ENCODE data around the gene JAZF1. TPM values are rescaled to one million over a fixed set of nuclear protein-coding genes. Genes with fewer than 3 reads are reported as not detected.

The JAZF1 gene
- total RNA-seq, 1 experiment from 2014 or later = 3.4 TPM

- TF ChIP-seq SIN3A (IDR thresholded peaks at IDR 0.05; ENCODE audit: low read depth) = no peak
- no peak for TF ChIP-seq EZH2phosphoT487 (IDR thresholded peaks at IDR 0.05; ENCODE audit: borderline replicate concordance)
- no peak for TF ChIP-seq SRF (IDR thresholded peaks at IDR 0.05; ENCODE audit: low read depth)
- TF ChIP-seq CBX3 (IDR thresholded peaks at IDR 0.05; ENCODE audit: low read depth) = no peak
- TF ChIP-seq SP1 (IDR thresholded peaks at IDR 0.05; ENCODE audit: low read depth) = no peak
- TF ChIP-seq CTCF (IDR thresholded peaks at IDR 0.05 in 2 of 3, conservative IDR thresholded peaks at IDR 0.05 in 1 of 3; ENCODE audit: borderline replicate concordance in 1 of 3, insufficient read depth in 1 of 3, low read depth in 2 of 3, low read length in 2 of 3) = no peak
- no peak for TF ChIP-seq EZH2 (IDR thresholded peaks at IDR 0.05)
- TF ChIP-seq JUND (IDR thresholded peaks at IDR 0.05) = no peak
- Histone ChIP-seq H3K27ac (ENCODE audit: low read depth, low read length) (no peak overlapping the region), H3K27me3 (ENCODE audit: insufficient read depth, low read length) (no peaks in the 10 kb centered on the region), H2AFZ (ENCODE audit: low read depth, low read length, poor library complexity, severe bottlenecking) (no peak overlapping the region), H3K9me2 (ENCODE audit: insufficient read depth) (no peaks in the 10 kb centered on the region), H3K4me1 (ENCODE audit: control insufficient read depth in 1 of 2, insufficient read depth in 2 of 2, low read length in 2 of 2) (peaks cover 6 to 40% of the 10 kb centered on the region in 2 experiments; a peak in 2 of 4 replicates), H3K4me3 (replicated peaks in 1 of 2; ENCODE audit: low read depth in 1 of 2, low read length in 2 of 2) (no peak overlapping the region), H3K9me3 (ENCODE audit: control insufficient read depth in 1 of 2, insufficient read depth in 1 of 2, low read depth in 1 of 2, low read length in 2 of 2) (no peaks in the 10 kb centered on the region), H3K4me2 (ENCODE audit: low read length) (peak overlapping the region; percentile 57), H4K20me1 (ENCODE audit: insufficient read depth) (no peaks in the 10 kb centered on the region), H3K36me3 (ENCODE audit: control insufficient read depth in 1 of 2, insufficient read depth in 2 of 2, low read length in 2 of 2) (no peaks in the 10 kb centered on the region), H3K9ac (ENCODE audit: low read length) (no peak overlapping the region), H3K79me2 (ENCODE audit: insufficient read depth, low read length) (no peaks in the 10 kb centered on the region)
- no TSS peak for BruUV-seq (replicated peaks)
- no peak for DNase-seq (ENCODE audit: low read depth, low spot score)
- ChIA-PET RAD21 (ENCODE audit: low non-redundant PET in 1 of 2, low total read pairs in 2 of 2, uncharacterized antibody in 2 of 2, unreplicated experiment in 2 of 2) (no interaction called here), CTCF (interaction anchor here (5.0 kb wide), 1 partner anchor 722 kb away, joined by 49 read pairs; no protein-coding TSS in a partner anchor), POLR2A (no interaction called here)
- no peak for ATAC-seq
- intact Hi-C loops (cut with micrococcal nuclease) = loop anchor here (10.0 kb wide), 1 partner anchor 342 kb away; no protein-coding TSS in a partner anchor
These were observed 263.5 kb downstream of the JAZF1 start for GRCh38 chr7:27917119-27917518.

- POLR2A ChIA-PET = no interaction called here
- H3K9me3 ChIP-seq (ENCODE audit: control insufficient read depth in 1 of 2, insufficient read depth in 1 of 2, low read depth in 1 of 2, low read length in 2 of 2) = no peaks in the 10 kb centered on the region
- intact Hi-C loops (cut with micrococcal nuclease) = loop anchor here (10.0 kb wide), 1 partner anchor 342 kb away; no protein-coding TSS in a partner anchor
- no peak overlapping the region for H2AFZ ChIP-seq (ENCODE audit: low read depth, low read length, poor library complexity, severe bottlenecking)
- H3K4me1 ChIP-seq (ENCODE audit: control insufficient read depth in 1 of 2, insufficient read depth in 2 of 2, low read length in 2 of 2) = peaks cover 6 to 37% of the 10 kb centered on the region in 2 experiments; a peak in 2 of 4 replicates
- DNase-seq (ENCODE audit: low read depth, low spot score) (peak; percentile 44), ATAC-seq (peak; percentile 70)
- H4K20me1 ChIP-seq (ENCODE audit: insufficient read depth) = no peaks in the 10 kb centered on the region
- H3K27me3 ChIP-seq (ENCODE audit: insufficient read depth, low read length) = no peaks in the 10 kb centered on the region
- H3K27ac ChIP-seq (ENCODE audit: low read depth, low read length) = no peak overlapping the region
- CTCF ChIA-PET = interaction anchor here (0.6 kb wide), 1 partner anchor 18 kb away, joined by 3 read pairs; no protein-coding TSS in a partner anchor
- no TSS peak for BruUV-seq (replicated peaks)
- H3K36me3 ChIP-seq (ENCODE audit: control insufficient read depth in 1 of 2, insufficient read depth in 2 of 2, low read length in 2 of 2) = no peaks in the 10 kb centered on the region
- RAD21 ChIA-PET (ENCODE audit: low non-redundant PET in 1 of 2, low total read pairs in 2 of 2, uncharacterized antibody in 2 of 2, unreplicated experiment in 2 of 2) = no interaction called here
- H3K9ac ChIP-seq (ENCODE audit: low read length) = no peak overlapping the region
- H3K4me2 ChIP-seq (ENCODE audit: low read length) = peak overlapping the region; percentile 57
- H3K4me3 ChIP-seq (replicated peaks in 1 of 2; ENCODE audit: low read depth in 1 of 2, low read length in 2 of 2) = no peak overlapping the region
- H3K9me2 ChIP-seq (ENCODE audit: insufficient read depth) = no peaks in the 10 kb centered on the region
- no peaks in the 10 kb centered on the region for H3K79me2 ChIP-seq (ENCODE audit: insufficient read depth, low read length)
- TF ChIP-seq FOSL1 (IDR thresholded peaks at IDR 0.05; ENCODE audit: low read depth) = peak; percentile 70
- TF ChIP-seq TCF7L2 (IDR thresholded peaks at IDR 0.05; ENCODE audit: borderline replicate concordance, extremely low read depth, insufficient read depth, insufficient read length) = no peak
- TF ChIP-seq CEBPB (IDR thresholded peaks at IDR 0.05; ENCODE audit: low read depth) = no peak
- TF ChIP-seq CTCF (IDR thresholded peaks at IDR 0.05 in 2 of 3, conservative IDR thresholded peaks at IDR 0.05 in 1 of 3; ENCODE audit: borderline replicate concordance in 1 of 3, insufficient read depth in 1 of 3, low read depth in 2 of 3, low read length in 2 of 3) = no peak
- no peak for TF ChIP-seq YY1 (IDR thresholded peaks at IDR 0.05; ENCODE audit: extremely low read depth, insufficient replicate concordance, low read depth, low read length)
- peak; percentile 33; the same call in 1 of the 2 replicates for TF ChIP-seq SP1 (IDR thresholded peaks at IDR 0.05; ENCODE audit: low read depth)
- TF ChIP-seq, protein P1, sequence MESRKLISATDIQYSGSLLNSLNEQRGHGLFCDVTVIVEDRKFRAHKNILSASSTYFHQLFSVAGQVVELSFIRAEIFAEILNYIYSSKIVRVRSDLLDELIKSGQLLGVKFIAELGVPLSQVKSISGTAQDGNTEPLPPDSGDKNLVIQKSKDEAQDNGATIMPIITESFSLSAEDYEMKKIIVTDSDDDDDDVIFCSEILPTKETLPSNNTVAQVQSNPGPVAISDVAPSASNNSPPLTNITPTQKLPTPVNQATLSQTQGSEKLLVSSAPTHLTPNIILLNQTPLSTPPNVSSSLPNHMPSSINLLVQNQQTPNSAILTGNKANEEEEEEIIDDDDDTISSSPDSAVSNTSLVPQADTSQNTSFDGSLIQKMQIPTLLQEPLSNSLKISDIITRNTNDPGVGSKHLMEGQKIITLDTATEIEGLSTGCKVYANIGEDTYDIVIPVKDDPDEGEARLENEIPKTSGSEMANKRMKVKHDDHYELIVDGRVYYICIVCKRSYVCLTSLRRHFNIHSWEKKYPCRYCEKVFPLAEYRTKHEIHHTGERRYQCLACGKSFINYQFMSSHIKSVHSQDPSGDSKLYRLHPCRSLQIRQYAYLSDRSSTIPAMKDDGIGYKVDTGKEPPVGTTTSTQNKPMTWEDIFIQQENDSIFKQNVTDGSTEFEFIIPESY (IDR thresholded peaks at IDR 0.05; ENCODE audit: extremely low read depth, insufficient replicate concordance, low read length) = no peak
These were observed 264.2 kb downstream of the JAZF1 start for GRCh38 chr7:27916372-27916771.
